Erythroblast (primary cell): Measurements from ENCODE around the gene TBC1D19.
"Not testable (repeated sequence)": the region's sequence is repeated elsewhere in the genome, so short reads cannot be mapped to it uniquely, and the experiment has no call there.

Source experiments
- DNase-seq, 2 experiments: peaks; one replicate each; lab custom pipeline; 2025; lab: John Stamatoyannopoulos, UW
- GATA1 ChIP-seq: IDR thresholded peaks from 2 replicates; pipeline ENCODE4 v1.6.1; 2011; ENCODE audit warnings: low read depth, mild to moderate bottlenecking, control low read depth, low read length, moderate library complexity
- POLR2A ChIP-seq: IDR thresholded peaks from 2 replicates; pipeline ENCODE4 v1.6.1; 2011; ENCODE audit warnings: mild to moderate bottlenecking, low read length

The TBC1D19 gene

DNA sequence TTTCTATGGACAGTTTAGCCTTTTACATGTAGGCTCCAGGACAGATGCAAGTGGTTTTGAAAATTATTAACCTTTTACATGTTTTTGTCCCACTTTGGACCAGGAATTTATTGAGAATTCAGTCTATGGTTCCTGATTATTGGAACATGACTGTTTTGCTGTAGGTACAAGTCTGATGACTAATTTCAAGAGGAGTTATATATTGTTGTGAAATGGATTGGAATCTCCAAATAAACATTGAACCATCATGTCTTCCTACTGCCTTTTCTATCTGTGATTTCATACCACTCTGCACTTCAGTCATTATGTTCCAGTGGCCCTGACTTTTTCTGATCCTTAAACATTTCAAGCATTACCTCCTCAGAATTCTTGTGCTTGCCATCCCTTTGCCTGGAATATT, 35.9 kb downstream of the TBC1D19 start:
- TF ChIP-seq POLR2A (no peak), GATA1 (no peak)
- no peak for DNase-seq

GRCh38 chr4:26621366-26621765, 37.5 kb downstream of the TBC1D19 start:
- no peak for DNase-seq
- TF ChIP-seq POLR2A (no peak), GATA1 (no peak)

DNA sequence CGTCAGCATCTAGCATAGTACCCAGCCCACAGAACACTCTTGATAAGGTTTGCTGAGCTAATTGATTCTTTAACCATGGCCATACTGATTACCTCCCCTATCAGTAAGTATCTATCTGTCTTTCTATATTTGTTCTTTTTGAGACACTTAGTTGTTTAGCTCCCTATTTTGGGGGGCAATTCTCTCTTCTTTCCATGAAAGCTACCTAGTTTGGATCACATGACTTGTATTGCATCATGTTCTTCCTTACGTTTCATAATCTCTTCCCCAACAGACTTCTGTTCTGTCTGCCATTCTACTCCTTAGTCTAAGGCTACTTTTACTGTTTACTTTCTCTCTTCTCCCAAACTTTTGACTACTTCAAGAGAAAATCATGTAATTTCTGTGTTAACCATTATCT, 39.0 kb downstream of the TBC1D19 start:
- DNase-seq: no peak
- TF ChIP-seq POLR2A (no peak), GATA1 (no peak)

DNA sequence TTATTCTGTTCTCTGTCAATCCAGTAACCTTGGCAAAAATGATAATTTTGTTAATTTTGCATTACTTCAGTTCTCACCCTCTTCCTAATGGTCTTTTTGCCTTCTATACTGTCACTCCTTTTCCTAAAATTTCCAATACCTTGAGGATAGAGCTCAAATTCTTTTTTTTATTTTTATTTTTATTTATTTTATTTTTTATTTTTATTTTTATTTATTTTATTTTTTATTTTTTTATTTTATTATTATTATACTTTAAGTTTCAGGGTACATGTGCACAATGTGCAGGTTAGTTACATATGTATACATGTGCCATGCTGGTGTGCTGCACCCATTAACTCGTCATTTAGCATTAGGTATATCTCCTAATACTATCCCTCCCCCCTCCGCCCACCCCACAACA, 42.8 kb downstream of the TBC1D19 start:
- DNase-seq: not testable (repeated sequence)

GRCh38 chr4:26632916-26633315, 49.0 kb downstream of the TBC1D19 start:
- DNase-seq: no peak
- no peak for TF ChIP-seq POLR2A
- TF ChIP-seq GATA1: no peak

- no peak for DNase-seq
- TF ChIP-seq GATA1 (no peak), POLR2A (no peak)
These were observed 50.4 kb downstream of the TBC1D19 start for GRCh38 chr4:26634237-26634636.

- DNase-seq: no peak
These were observed 52.6 kb downstream of the TBC1D19 start for GRCh38 chr4:26636458-26636857.

DNA sequence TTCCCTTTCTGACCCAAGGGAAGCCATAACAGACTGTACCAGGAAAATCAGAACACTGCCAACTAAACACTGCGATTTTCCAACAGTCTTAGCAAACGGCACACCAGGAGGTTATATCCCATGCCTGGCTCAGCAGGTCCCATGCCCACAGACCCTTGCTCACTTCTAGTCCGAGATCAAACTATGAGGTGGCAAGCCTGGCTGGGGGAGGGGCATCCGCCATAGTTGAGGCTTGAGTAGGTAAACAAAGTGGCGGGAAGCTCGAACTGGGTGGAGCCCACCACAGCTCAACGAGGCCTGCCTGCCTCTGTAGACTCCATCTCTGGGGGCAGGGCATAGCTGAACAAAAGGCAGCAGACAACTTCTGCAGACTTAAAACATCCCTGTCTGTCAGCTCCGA, 56.8 kb downstream of the TBC1D19 start:
- not testable (repeated sequence) for DNase-seq

More at GRCh38 chr4:26636458-26636857, 52.6 kb downstream of the TBC1D19 start:
- TF ChIP-seq GATA1 (no peak), POLR2A (no peak)

- no peak for TF ChIP-seq GATA1
- no peak for TF ChIP-seq POLR2A
- DNase-seq: no peak
These were observed 63.8 kb downstream of the TBC1D19 start for GRCh38 chr4:26647523-26648224.

DNA sequence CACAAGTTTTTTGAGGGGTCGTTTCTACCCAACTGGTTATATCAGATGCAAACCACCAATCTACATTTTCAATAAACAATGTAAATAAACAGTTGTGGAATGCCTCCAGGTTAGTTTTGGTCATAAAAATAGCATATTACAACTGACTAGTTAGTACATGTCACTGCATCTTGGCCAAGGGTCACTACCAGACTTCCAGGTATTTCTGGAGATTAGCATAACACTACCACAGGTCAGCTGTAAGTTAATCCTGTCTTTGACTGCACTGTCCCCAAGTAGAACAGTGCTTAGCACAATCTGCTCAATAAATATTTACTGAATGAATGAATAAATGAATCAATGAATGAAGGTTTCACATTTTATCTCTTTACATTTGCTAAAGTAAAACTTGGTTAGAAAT, 64.4 kb downstream of the TBC1D19 start:
- TF ChIP-seq POLR2A: no peak
- TF ChIP-seq GATA1: no peak
- no peak for DNase-seq

- no peak for DNase-seq
- no peak for TF ChIP-seq GATA1
- TF ChIP-seq POLR2A: no peak
These were observed 76.4 kb downstream of the TBC1D19 start for GRCh38 chr4:26660261-26660660.

- TF ChIP-seq POLR2A (no peak), GATA1 (no peak)
- no peak for DNase-seq
These were observed 80.0 kb downstream of the TBC1D19 start for GRCh38 chr4:26663888-26664287.

DNA sequence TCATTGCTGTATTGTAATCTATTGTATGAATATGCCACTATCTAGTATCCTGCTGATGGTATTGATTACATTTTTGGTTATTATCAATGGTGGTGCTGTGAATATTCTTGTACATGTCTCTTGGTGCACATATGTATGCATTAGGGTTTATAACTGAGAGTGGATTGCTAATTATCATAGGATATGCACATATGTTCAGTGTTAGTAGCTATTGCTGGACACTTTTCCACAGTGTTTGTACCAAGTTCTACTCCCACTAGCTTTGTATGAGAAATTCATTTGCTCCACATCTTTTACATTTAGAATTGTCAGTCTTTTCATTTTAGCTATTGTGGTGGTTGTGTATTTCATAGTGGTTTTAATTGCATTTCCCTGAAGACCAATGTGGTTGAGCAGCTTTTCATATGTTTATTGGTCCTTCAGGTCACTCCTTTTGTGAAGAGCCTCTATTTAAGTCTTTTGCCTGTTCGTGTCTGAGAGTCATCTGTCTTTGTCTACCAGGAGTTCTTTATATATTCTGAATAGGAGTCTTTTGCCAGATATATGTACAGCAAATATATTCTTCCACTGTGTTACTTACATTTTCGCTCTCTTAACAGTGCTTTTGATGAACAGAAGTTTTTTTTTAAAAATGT, 87.1 kb downstream of the TBC1D19 start:
- DNase-seq: no peak

GRCh38 chr4:26679040-26679695, 95.3 kb downstream of the TBC1D19 start:
- not testable (repeated sequence) for DNase-seq

More for the DNA sequence above, 87.1 kb downstream of the TBC1D19 start:
- TF ChIP-seq POLR2A (no peak), GATA1 (no peak)

DNA sequence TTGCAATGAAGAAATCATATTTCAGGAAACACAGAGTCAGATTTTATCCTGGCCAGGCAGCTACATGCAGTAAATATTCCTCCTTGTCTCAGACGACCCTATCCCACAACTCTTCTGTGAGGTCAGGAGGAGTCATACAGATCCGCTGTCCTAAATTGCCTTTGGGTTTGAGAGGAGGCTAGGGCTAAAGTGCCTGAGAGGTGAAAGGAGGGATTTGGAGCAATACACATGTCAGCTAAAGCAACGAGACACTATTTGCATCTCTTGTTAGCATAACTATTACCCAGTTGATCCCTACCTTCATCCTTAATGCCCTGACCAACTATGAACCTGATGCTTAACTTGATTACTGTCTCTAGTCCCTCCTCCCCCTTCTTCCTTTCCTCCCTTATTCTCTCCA, 98.6 kb downstream of the TBC1D19 start:
- TF ChIP-seq POLR2A (no peak), GATA1 (no peak)
- no peak for DNase-seq
